ENCODE results near the gene SLC43A3.
"Not testable (repeated sequence)": the region's sequence is repeated elsewhere in the genome, so short reads cannot be mapped to it uniquely, and the experiment has no call there.

Gene SLC43A3

DNA sequence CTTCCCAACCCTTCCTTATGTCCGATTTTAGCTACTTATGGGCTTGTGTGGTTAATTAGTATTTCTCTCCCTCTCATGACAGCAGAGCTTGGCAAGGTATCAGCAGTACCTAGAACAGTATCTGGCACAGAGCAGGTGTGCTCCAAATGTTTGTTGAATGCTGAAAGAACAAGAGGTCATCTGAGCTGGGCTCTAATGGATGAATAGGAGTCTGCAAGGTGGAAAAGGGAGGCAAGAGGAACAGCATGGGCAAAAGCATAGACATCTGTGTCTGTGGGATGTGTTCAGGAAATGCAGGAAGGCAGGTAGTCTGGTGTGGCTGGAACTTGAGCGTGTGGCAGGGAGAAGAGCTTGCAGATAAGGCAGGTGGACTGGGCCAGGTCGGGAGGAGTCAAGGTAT is 65.0 kb downstream of the SLC43A3 start:
- TF ChIP-seq CTCF (conservative IDR thresholded peaks at IDR 0.05), result no peak
- no peak overlapping the region for H3K27ac ChIP-seq

- not testable (repeated sequence) for H3K27ac ChIP-seq
Measured at GRCh38 chr11:57361420-57361819, 65.5 kb downstream of the SLC43A3 start.

DNA sequence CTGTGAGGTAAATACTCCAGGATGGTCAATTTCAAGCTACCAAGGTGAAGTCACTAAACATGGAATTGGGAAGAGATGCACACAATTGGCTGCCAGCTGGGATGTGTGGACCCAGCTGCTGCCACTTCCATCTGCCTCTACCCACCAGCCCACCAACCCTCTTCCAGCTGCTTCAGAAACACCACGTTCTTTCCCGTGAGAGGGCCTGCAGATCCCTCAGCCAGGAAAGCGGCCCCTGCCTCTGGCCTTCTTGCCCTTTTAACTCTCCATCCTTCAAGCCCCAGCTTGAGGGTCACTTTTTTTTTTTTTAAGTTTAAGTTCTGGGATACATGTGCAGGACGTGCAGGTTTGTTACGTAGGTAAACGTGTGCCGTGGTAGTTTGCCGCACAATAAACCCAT is 65.9 kb downstream of the SLC43A3 start:
- H3K27ac ChIP-seq, result no peak overlapping the region
- no peak for TF ChIP-seq CTCF (conservative IDR thresholded peaks at IDR 0.05)

GRCh38 chr11:57359896-57360690 is 66.8 kb downstream of the SLC43A3 start:
- H3K27ac ChIP-seq, result no peak overlapping the region
- TF ChIP-seq CTCF (conservative IDR thresholded peaks at IDR 0.05), result no peak

DNA sequence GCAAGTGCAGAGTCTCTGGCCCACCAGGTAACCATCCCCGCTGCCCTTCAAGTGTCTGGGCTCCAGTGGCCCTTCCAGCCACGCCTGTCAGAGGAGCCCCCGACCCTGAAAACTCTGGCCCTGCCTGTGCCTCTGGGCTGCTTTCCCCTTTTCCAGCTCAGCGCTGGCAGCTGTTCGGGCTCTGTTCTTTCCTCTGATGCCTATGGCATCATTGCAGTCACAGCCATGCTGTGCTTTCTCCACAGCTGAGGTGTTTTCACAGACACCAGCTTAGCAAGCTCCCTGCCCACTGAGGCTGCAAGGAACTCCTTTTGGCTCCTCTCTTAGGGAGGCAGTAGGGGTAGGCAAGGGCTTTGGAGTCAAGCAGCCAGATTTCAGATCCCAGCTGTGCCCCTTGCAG is 67.5 kb downstream of the SLC43A3 start:
- TF ChIP-seq CTCF (conservative IDR thresholded peaks at IDR 0.05), result no peak
- H3K27ac ChIP-seq, result no peak overlapping the region

DNA sequence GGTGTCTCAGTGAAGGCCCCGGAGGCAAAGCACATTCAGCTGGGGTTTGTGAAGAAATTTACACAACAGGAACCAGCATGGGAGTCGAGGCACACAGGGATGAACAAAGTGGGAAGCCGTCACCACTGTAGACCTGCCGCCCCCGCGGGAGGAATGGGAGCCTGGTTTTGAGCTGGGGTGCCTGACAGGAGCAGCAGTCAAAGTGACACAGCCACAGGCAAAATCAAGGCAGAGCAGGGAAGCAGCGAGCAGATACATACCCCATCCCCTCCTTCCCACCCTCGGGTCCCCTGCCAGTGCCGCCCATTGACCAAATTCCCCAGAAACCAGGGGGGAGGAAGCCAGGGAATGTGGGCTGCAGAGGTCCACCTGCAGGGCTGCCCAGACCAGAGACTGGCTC is 67.9 kb downstream of the SLC43A3 start:
- no peak for TF ChIP-seq CTCF (conservative IDR thresholded peaks at IDR 0.05)
- no peak overlapping the region for H3K27ac ChIP-seq

DNA sequence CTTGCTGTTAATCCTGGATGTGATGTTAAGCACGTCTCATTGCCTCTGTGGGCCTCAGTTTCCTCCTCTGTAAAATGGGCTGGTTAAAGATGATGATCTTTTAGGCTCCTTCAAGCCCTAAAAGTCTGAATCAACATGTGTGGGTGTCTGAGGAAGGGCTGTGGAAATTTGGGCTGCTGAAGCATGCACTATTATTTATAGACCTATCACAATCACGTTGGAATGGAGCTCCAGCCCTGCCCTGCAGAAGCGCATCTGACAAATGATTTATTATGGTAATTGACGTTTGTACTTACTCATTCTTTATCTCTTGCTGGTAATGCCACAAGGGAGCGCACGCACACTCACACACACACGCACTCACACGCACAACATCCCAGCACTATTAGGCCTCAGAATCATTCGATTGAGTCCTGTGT is 68.4 kb downstream of the SLC43A3 start:
- no peak for TF ChIP-seq CTCF (conservative IDR thresholded peaks at IDR 0.05)
- H3K27ac ChIP-seq, result no peak overlapping the region

GRCh38 chr11:57357856-57358255 is 69.1 kb downstream of the SLC43A3 start:
- no peak overlapping the region for H3K27ac ChIP-seq
- no peak for TF ChIP-seq CTCF (conservative IDR thresholded peaks at IDR 0.05)
